Body of pancreas (tissue), 4 donors: ENCODE measurements around the gene INHA. TPM values are rescaled to one million over a fixed set of nuclear protein-coding genes. Genes with fewer than 3 reads are reported as not detected.

Source experiments
- ATAC-seq: fragments of 150-250 bp; one replicate; pipeline ENCODE4 v1.9.1; 2016
- DNase-seq, 4 donors: peaks; one replicate each; pipeline ENCODE4 v3.0.0-alpha.2; 2019
- H3K27ac ChIP-seq, 4 donors: fragments of 200-600 bp; sonication (generic); 1 replicate in 3 of 4; 2 replicates in 1 of 4; pipeline versions ENCODE4 v1.5.1 to v1.6.1; 2016 to 2019; ENCODE audit warnings: mild to moderate bottlenecking in 1 of 4, mixed read lengths in 1 of 4, moderate library complexity in 1 of 4
- H3K27me3 ChIP-seq, 2 donors: fragments of 200-600 bp; sonication (generic); one replicate each; pipeline ENCODE4 v1.6.0; 2016; ENCODE audit warnings: mild to moderate bottlenecking in 1 of 2
- H3K36me3 ChIP-seq, 2 donors: fragments of 200-600 bp; sonication (generic); replicated peaks in 1 of 2; 2 replicates each; pipeline ENCODE4 v1.5.1; 2016; ENCODE audit warnings: low read depth in 2 of 2; ENCODE audit not compliant: insufficient read depth in 1 of 2
- H3K4me1 ChIP-seq: fragments of 200-600 bp; sonication (generic); one replicate; pipeline ENCODE4 v1.6.0; 2016
- H3K4me3 ChIP-seq, 2 donors: fragments of 200-600 bp; sonication (generic); 1 replicate in 1 of 2; 2 replicates in 1 of 2; pipeline ENCODE4 v1.5.1; 2016 to 2019
- H3K9me3 ChIP-seq, 3 donors: fragments of 200-600 bp; sonication (generic); 1 replicate in 2 of 3; 2 replicates in 1 of 3; pipeline ENCODE4 v1.5.1; 2016
- POLR2A ChIP-seq, 3 donors: fragments of 450-650 bp; IDR thresholded peaks; one replicate each; pipeline ENCODE4 v1.6.1; 2016; ENCODE audit warnings: antibody characterized with exemption in 3 of 3, mild to moderate bottlenecking in 2 of 3
- WGBS, 2 donors: methylation state at CpG; one replicate each; pipeline ENCODE4 v1.1.5; 2017; 5-methylcytosine and 5-hydroxymethylcytosine counted together
- intact Hi-C: fragments of 100-400 bp; cut with DNase I; formaldehyde crosslinking; loops from one replicate; pipeline ENCODE4 v1.15.1; 2023
- total RNA-seq, 2 donors: library from RNA; depleted of rRNA; stranded (reverse); fragments of >200 nt; gene quantifications; one replicate each; pipeline ENCODE4 v1.1.0, GENCODE V29; 2016
- TF ChIP-seq, protein P1 (sequence below), 7 experiments: fragments of 450-650 bp in 4 of 7; fragments of 200-600 bp in 3 of 7; sonication (generic) in 3 of 7; IDR thresholded peaks; one replicate each; pipeline ENCODE4 v1.5.1; 2016 to 2019; ENCODE audit warnings: antibody characterized with exemption in 7 of 7

Gene INHA
- total RNA-seq, 2 donors from 2014 or later, result 0.66 to 1.6 TPM

DNA sequence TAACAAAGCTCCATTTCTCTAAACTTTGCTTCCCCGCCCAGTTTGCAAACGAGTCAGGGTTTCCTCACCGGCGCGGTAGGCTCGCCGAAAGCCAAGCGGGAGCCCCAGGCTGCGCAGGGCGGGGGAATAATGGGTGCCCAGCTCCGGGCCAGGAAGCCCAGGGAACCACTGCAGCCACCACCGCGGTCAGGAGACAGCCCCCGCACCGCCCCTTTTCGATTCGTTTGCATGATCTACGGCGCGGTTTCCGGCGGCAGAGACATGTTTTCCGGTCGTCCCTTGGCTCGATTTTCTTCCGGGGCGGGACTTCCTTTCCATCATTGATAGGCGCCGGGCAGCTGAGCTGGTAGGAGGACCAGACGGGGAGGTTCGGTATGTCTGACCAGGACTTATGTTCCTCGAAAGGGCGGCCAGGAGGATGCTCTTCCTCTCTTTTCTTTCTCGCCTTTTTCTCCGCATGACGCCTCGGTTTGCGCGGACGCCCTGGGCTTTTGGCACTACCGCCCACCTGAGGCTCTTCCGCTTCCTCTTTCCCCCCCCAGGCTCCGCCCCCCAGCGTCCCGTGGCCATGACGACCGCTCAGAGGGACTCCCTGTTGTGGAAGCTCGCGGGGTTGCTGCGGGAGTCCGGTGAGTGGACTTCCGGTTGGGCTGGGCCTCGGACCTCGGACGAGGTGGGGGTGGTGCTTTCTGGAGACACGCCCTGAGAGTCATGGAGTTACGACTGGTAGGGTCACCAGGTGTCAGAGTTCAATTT, 25.6 kb downstream of the INHA start, which contains the start of gene STK11IP:
Gene STK11IP (plus strand): TSS at position 306 of the 756 bp plus-strand sequence. CDS start 263 bp downstream, at position 569.
- peak; percentile 96 for ATAC-seq
- DNase-seq, result peak; percentile 97 to 98 (median 98)
- H3K27ac ChIP-seq, result peak within 1 kb of the TSS; percentile 84 to 94 (median 88)
- H3K27me3 ChIP-seq, result no peaks in the 10 kb centered on the region
- H3K4me1 ChIP-seq, result peaks cover 19% of the 10 kb centered on the region
- WGBS, 2 donors, result 0% methylated on average over 49 to 57 of the region's 57 CpGs
- peak within 1 kb of the TSS; percentile 35 to 49 for H3K4me3 ChIP-seq
- H3K36me3 ChIP-seq, result peaks cover 0 to 2% of the 10 kb centered on the region in 2 donors
- intact Hi-C loops, result no loop called here
- H3K9me3 ChIP-seq, result no peaks in the 10 kb centered on the region
- TF ChIP-seq, protein P1, sequence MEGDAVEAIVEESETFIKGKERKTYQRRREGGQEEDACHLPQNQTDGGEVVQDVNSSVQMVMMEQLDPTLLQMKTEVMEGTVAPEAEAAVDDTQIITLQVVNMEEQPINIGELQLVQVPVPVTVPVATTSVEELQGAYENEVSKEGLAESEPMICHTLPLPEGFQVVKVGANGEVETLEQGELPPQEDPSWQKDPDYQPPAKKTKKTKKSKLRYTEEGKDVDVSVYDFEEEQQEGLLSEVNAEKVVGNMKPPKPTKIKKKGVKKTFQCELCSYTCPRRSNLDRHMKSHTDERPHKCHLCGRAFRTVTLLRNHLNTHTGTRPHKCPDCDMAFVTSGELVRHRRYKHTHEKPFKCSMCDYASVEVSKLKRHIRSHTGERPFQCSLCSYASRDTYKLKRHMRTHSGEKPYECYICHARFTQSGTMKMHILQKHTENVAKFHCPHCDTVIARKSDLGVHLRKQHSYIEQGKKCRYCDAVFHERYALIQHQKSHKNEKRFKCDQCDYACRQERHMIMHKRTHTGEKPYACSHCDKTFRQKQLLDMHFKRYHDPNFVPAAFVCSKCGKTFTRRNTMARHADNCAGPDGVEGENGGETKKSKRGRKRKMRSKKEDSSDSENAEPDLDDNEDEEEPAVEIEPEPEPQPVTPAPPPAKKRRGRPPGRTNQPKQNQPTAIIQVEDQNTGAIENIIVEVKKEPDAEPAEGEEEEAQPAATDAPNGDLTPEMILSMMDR (IDR thresholded peaks at IDR 0.05), result peak in 2 of 7 experiments; percentile 2 to 7
- TF ChIP-seq POLR2A (IDR thresholded peaks at IDR 0.05), result peak; percentile 80 to 98 (median 97)

DNA sequence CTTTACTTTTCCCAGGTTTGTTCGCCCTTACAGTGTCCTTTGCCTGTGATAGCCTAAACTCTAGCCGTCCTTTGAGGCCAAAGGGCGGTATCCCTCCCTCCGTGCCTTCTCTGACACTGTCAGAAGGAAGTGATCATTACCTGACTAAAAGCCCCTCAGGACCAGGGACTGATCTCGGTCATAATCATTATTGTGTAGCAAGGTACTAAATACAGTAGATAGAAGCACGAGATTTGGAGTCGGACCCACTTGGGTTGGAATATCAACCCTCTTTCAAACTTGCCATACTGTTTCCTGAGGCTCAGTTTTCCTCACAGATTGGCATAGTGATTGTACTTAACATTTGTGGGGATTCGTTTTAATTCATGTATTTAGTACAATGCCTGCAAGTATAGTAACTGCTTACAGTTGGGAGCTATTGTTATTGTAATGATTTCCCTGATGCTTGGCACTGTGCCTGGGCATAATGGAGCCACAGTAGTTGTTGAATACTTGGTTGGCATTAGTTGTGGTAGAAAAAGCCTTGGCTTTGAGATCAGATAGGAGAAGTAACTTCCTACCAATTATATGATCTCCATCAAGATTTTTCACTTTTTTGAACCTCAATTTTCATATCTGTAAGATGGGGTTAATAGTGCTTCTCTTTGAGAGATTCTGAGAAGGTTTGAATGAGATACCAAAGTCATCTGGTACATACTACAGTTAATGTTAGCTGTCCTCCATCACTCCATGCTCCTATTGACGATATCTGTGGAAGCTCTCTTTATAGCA, 26.4 kb downstream of the INHA start:
- H3K4me3 ChIP-seq, result peak overlapping the region; percentile 35 to 49
- no peaks in the 10 kb centered on the region for H3K9me3 ChIP-seq
- peak overlapping the region; percentile 84 to 94 (median 88) for H3K27ac ChIP-seq
- intact Hi-C loops, result no loop called here
- H3K36me3 ChIP-seq, result peaks cover 0 to 2% of the 10 kb centered on the region in 2 donors
- ATAC-seq (no peak), DNase-seq (peak in 2 of 4 donors; percentile 29 to 40)
- H3K4me1 ChIP-seq, result peaks cover 19% of the 10 kb centered on the region
- no peak for TF ChIP-seq POLR2A (IDR thresholded peaks at IDR 0.05)
- H3K27me3 ChIP-seq, result no peaks in the 10 kb centered on the region
- 16 to 19% methylated on average over 9 of the region's 9 CpGs for WGBS, 2 donors

DNA sequence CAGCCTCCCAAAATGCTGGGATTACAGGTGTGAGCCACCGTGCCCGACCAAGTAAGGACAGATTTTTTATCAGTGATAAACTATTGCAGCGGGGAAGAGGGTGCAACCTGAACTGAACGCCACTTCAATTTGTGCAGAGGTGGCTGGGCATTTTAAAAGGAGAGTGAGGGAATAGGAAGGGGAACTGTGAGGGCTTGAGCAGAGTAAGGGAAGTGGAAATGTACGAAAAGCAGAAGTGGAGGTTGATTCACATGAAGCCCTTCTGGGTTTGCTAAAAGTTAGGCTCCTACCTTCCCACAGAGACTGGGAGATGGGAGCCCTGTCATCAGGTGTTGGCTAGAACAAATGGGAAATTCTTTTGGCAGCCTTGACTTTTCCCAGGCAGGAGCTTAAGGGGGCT, 31.7 kb downstream of the INHA start:
- Histone ChIP-seq H3K27me3 (no peaks in the 10 kb centered on the region), H3K36me3 (peaks cover 0 to 8% of the 10 kb centered on the region in 2 donors), H3K4me3 (no peak overlapping the region), H3K27ac (no peak overlapping the region), H3K9me3 (no peaks in the 10 kb centered on the region), H3K4me1 (peaks cover under 1% of the 10 kb centered on the region)
- intact Hi-C loops, result no loop called here
- TF ChIP-seq, protein P1 (IDR thresholded peaks at IDR 0.05), result no peak
- no peak for TF ChIP-seq POLR2A (IDR thresholded peaks at IDR 0.05)
- WGBS, 2 donors, result 77 to 81% methylated on average over 5 of the region's 5 CpGs
- DNase-seq, result no peak
- ATAC-seq, result no peak

DNA sequence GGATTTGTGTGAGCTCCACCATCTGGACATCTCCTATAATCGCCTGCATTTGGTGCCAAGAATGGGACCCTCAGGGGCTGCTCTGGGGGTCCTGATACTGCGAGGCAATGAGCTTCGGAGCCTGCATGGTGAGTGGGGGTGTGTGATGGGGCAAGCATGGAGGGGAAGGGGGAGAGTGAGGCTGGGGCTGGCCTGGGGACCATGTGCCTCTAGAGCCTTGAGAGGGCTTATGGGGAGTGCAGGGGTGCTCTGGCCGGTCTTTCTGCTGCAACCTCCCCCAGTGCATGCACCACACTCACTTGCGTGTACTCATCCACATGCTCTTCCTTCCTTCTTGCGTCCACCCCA, 33.5 kb downstream of the INHA start:
- TF ChIP-seq POLR2A (IDR thresholded peaks at IDR 0.05), result no peak
- TF ChIP-seq, protein P1 (IDR thresholded peaks at IDR 0.05), result no peak
- ATAC-seq, result no peak
- 80 to 88% methylated on average over 5 to 6 of the region's 6 CpGs for WGBS, 2 donors
- no peak overlapping the region for H3K4me3 ChIP-seq
- peaks cover 0 to 8% of the 10 kb centered on the region in 2 donors for H3K36me3 ChIP-seq
- no peak for DNase-seq
- no peak overlapping the region for H3K27ac ChIP-seq
- intact Hi-C loops, result no loop called here
- H3K4me1 ChIP-seq, result no peaks in the 10 kb centered on the region
- H3K9me3 ChIP-seq, result no peaks in the 10 kb centered on the region
- H3K27me3 ChIP-seq, result no peaks in the 10 kb centered on the region

DNA sequence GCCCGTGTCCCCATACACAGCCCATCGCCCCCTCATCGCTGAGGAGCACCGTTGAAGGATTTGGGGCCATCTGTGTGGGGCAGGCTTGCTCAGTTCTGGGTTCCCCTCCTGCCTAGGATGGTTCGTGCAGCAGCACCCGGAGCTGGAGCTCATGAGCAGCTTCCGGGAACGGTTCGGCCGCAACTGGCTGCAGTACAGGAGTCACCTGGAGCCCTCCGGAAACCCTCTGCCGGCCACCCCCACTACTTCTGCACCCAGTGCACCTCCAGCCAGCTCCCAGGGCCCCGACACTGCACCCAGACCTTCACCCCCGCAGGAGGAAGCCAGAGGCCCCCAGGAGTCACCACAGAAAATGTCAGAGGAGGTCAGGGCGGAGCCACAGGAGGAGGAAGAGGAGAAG, 35.8 kb downstream of the INHA start:
- Histone ChIP-seq H3K27ac (no peak overlapping the region), H3K4me1 (no peaks in the 10 kb centered on the region), H3K4me3 (no peak overlapping the region), H3K36me3 (peaks cover 0 to 8% of the 10 kb centered on the region in 2 donors), H3K27me3 (no peaks in the 10 kb centered on the region), H3K9me3 (no peaks in the 10 kb centered on the region)
- DNase-seq (no peak), ATAC-seq (no peak)
- intact Hi-C loops, result no loop called here
- 83 to 95% methylated on average over 4 to 15 of the region's 15 CpGs for WGBS, 2 donors
- TF ChIP-seq, protein P1 (IDR thresholded peaks at IDR 0.05), result no peak
- no peak for TF ChIP-seq POLR2A (IDR thresholded peaks at IDR 0.05)
